ENCODE results near the gene UBASH3A. TPM values are rescaled to one million over a fixed set of nuclear protein-coding genes. Genes with fewer than 3 reads are reported as not detected.
"Not testable (repeated sequence)": the region's sequence is repeated elsewhere in the genome, so short reads cannot be mapped to it uniquely, and the experiment has no call there.

UBASH3A gene
- polyA plus RNA-seq, 3 donors = 0.14 to 0.56 TPM; not detected in 1

DNA sequence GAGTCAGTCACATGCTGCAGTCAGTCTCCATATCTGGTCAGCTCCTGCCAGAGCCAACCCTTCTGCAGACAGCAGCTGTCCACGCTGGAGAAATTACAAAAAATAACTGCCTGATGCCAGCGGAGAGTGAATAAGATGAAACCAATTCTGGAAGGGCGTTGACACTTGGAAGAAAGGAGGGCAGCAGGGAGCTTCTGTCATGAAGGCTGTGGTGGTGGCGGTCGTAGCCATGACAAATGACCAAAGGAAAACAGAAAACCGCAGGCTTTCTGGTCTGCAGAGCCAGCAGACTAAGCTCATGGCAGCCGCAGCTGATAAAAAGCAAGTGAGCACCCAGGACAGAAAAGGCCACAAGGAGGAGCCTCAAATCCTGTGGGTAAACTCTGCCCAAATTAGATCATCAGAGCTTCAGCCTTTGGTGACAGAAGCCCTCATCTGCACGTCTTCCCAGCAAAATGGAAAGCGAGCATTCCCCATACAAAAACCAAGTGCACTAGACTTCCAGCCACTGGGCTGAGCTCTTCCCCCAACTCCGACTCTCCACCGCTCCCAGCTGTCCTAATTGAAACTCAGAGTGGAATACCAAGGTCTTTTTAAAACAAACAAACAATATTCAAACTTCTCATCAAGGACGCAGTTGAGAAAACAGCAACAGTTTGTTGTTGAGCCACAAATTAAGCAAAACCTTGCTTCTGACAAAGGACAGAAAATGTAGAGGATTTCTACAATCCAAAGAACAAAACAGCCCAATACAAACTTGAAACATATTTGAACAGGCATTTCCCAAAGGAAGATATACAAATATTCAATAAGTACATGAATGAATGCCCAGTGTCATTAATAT lies 63.7 kb downstream of the UBASH3A start:
- H3K27ac ChIP-seq (ENCODE audit: low read depth, low read length) = no peak overlapping the region
- WGBS, 3 donors = 37 to 52% (median 50%) methylated on average over 12 of the region's 12 CpGs

DNA sequence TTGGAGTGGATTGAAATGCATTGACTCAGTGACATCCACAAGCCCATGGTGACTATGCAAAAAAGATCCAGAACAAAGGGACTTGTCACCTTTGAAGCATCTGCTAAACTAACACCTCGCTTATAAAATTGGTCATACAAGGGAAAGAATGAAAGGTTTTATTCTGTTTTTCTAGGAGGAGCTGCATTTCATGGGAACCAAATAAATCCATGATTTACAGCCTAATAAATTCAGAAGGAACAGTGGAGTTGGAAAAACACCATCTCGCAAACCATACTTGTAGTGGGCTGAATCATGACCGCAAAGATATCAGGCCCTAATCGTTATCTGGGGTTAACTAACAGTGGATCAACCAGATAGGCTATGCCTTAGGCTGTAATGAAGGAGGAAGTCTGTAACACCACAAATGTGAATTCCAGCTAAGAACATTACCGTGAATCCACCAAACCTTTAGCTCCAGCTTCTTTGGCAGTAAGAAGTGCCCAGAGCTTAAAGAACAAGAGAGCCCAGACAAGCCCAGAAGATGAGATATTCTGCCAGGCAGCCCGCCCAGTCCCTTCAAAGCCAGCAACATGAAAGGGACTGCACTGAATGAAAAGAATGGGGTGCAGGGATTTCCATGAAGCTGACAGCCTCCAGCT lies 64.9 kb downstream of the UBASH3A start:
- H3K27ac ChIP-seq (ENCODE audit: low read depth, low read length) = no peak overlapping the region
- 61 to 83% (median 64%) methylated on average over 6 of the region's 6 CpGs for WGBS, 3 donors

DNA sequence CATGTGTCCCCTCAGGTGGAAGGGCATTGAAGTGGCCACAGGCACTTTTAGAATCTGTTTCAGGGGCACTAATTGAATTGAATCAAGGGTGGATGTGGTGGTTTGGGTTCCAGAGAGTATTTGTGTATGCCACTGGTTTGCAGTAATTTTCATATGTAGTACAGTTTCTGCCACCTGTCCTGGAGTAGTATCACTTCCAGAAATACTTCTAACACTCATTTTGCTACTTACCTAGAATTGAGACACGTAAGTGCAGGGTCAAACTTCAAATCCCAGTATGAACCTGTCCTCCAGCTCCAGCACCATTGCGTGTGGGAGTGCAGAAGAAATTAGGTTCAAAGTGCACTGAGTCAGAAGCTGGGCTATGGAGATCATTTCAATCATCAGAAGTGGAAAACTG lies 65.6 kb downstream of the UBASH3A start:
- 89 to 91% (median 89%) methylated on average over 2 of the region's 2 CpGs for WGBS, 3 donors
- no peak overlapping the region for H3K27ac ChIP-seq (ENCODE audit: low read depth, low read length)

DNA sequence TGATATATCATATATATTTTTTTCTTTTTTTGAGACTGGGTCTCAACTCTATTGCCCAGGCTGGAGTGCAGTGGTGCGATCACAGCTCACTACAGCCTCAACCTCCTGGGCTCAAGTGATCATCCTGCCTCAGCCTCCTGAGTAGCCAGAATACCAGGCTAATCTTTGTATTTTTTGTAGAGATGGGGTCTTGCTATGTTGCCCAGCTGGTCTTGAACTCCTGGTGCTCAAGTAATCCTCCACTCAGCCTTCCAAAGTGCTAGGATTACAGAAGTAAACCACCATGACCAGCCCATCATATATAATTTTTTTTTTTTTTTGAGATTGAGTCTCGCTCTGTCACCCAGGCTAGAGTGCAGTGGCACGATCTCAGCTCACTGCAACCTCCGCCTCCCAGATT lies 66.0 kb downstream of the UBASH3A start:
- H3K27ac ChIP-seq (ENCODE audit: low read depth, low read length) = not testable (repeated sequence)
- 95 to 97% (median 95%) methylated on average over 4 of the region's 4 CpGs for WGBS, 3 donors

DNA sequence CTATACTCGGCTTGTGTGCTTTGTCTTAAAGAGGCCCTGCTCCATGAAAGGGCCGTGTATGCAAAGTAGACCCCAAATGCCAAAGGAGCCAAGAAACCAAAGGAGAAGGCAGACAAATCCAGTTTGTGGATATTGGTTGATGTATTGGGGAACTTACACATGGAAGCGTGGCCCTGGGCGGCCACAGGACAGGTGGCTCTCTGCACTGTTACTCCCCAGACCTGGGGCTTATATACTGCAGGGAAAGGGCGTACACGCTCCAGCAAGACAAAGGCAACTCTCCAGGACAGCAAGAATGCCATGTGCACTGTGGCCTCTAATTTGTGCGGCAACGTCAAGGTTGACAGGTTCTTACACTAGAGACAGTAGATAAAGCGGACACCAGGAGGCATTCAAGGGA lies 67.5 kb downstream of the UBASH3A start:
- 89 to 93% (median 93%) methylated on average over 9 of the region's 9 CpGs for WGBS, 3 donors
- H3K27ac ChIP-seq (ENCODE audit: low read depth, low read length) = no peak overlapping the region

DNA sequence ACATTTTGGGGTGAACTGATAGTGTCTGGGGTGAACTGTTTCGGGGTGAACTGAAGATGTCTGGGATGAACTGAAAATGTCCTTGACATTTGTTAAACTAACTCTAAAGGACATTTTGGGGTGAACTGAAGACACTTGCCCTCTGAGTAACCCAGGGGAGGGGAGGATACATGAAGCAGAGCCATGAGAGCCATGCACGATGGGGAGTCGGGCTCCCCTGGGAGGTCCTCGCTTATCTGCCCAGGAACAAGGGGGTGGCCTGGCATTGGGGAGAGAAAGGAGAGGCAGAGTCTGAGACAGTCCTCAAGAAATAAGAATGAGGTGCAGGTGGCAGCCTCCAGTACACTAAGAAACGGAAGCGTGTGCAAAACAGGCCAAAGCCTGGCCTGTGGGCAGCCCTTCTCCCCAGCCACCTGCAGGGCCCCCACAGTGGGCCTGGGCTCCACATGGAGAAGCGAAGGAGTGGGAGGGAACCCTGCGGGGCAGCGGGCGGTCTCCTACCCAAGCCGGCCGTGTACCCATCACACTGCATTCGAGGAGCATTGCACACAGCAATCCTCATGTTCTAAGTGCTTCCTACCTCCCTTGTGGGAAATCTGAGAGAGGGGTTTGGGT lies 68.1 kb downstream of the UBASH3A start:
- no peak overlapping the region for H3K27ac ChIP-seq (ENCODE audit: low read depth, low read length)
- 89 to 94% (median 90%) methylated on average over 13 of the region's 13 CpGs for WGBS, 3 donors

DNA sequence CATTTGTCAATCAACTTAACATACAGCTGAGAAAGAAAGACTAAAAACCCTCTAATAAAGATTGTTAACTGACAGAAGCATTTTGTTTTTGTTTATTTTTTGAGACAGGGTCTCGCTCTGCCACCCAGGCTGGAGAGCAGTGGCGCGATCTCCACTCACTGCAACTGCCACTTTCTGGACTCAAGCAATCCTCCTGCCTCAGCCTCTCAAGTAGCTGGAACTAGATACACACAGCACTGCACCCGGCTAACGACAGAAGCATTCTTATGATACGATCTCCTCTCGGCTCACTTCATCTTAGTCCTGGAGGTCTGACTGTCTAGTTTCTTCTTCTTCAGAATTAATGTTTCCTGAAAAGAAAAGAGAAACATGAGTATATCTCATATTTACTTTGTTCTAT lies 68.8 kb downstream of the UBASH3A start:
- no peak overlapping the region for H3K27ac ChIP-seq (ENCODE audit: low read depth, low read length)
- 67 to 97% (median 72%) methylated on average over 7 of the region's 7 CpGs for WGBS, 3 donors

DNA sequence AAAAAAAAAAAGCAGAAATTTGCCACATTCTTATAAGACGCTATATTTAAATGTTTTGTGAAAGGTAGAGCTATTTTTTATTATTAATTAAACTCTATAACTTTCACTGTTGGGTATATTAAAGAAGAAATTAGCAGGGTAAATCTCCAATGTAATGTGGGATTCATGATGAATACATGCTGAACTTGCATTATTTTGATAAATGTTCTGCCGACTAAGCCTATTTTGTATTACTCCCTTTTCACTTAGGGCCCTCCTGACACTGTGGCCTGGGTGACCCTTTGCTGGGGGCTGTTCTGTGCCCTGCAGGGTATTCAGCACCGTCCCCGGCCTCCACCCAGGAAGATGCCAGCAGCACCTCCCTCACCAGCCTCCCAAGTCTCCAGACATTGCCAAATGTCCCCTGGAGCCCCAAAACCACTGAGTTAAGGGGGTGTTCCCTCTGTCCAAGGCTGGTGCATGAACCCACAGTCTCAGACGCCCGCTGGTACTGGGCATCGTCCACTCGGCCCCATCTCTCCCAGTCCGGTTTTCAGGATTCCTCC lies 69.9 kb downstream of the UBASH3A start:
- H3K27ac ChIP-seq (ENCODE audit: low read depth, low read length) = no peak overlapping the region
- WGBS, 3 donors = 86 to 91% (median 88%) methylated on average over 9 of the region's 9 CpGs

DNA sequence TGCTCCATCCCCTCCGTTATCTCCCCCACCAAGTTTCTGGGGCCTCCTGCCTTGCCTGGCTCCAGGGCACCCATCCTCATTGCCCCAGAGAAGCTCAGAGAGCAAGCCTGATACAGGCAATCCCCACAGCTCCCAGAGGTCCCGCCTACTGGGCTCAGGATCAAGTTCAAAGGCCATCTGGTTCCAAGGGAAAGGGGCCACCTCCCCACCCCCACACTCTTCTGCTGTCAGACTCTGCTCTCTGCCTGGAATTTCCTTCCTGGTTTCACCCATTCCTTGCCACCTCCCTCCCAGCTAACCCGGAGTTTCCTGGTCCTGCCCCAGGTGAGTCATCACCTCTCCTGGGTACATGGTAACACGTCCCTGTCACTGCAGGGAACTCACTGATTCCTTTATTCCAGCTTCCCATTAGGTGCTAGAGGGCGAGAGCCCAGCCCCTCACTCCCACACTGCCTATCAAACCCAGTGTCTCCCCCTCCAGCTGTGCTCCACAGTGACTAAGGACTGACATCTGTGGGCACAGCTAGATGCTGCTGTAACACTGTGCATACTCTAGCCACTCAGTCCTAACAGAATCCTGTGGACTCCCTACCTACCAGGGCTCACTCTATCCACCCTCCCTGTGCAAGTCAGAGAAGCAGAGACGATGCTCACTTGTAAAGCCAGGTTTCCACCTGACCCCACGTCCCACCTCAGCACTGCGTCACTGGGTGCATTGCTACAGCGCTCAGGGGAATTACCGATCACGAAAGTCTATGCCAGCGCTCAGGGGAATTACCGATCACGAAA lies 70.5 kb downstream of the UBASH3A start:
- no peak overlapping the region for H3K27ac ChIP-seq (ENCODE audit: low read depth, low read length)

DNA sequence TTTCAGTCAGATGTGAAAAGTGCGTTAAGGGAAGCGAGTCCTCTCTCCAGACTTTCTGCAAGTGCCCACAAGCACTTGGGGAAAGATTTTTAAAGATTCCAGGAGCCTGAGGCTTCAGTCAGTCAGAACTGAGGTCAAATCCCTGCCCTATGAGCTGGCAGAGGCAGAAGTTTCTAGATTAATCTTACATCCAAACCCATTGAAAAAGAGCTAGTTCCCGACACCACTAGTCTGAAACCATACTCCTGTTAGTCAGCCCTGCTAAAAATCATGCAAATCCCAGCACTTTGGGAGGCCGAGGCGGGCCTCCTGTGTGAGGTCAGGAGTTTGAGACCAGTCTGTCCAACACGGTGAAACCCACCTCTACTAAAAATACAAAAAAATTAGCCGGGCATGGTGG lies 71.3 kb downstream of the UBASH3A start:
- WGBS, 3 donors = 88 to 92% (median 90%) methylated on average over 7 of the region's 7 CpGs
- no peak overlapping the region for H3K27ac ChIP-seq (ENCODE audit: low read depth, low read length)

More for the DNA sequence above, 70.5 kb downstream of the UBASH3A start:
- WGBS, 3 donors = 69 to 76% (median 73%) methylated on average over 14 of the region's 14 CpGs

DNA sequence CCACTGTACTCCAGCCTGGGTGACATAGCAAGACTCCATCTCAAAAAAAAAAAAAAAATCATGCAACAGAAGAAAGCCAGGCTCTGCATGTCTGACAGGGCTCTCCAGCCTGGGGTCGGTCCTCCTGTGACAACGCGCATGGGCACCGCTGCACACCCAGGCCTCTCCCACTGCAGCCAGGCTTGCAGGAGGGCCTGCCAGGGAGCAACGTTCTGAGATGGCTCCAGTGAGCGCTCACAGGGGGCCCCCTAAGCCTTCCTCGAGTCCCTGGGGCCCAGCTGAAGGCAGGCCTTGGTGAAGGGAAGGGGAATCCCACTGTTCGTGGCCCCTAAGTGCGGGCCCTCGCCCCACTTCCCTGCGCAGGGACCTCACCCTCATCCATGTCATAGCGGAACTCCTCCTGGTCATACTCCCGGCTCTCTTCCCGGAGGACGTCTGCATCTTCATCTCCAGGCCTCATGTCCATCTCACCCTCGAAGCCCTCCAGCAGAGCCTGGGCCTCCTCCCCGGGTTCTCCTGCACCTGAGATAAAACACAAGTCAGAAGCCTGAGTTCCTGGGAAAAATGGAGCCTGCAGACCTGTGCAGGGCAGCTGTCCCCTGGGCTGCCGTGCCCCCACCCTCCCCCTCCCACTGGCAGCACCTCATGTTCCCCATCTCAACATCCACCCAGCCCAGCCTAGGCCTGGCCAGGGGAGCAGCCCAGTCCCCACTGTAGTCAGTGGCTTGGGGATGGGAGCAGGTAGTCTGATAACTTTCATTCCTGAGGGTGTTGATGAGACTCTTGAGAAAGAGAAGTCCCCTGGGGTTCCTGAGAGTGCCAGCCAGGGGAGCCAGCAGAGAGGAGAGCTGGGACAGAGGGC lies 72.1 kb downstream of the UBASH3A start:
- no peak overlapping the region for H3K27ac ChIP-seq (ENCODE audit: low read depth, low read length)
- WGBS, 3 donors = 87 to 92% (median 91%) methylated on average over 18 of the region's 18 CpGs

DNA sequence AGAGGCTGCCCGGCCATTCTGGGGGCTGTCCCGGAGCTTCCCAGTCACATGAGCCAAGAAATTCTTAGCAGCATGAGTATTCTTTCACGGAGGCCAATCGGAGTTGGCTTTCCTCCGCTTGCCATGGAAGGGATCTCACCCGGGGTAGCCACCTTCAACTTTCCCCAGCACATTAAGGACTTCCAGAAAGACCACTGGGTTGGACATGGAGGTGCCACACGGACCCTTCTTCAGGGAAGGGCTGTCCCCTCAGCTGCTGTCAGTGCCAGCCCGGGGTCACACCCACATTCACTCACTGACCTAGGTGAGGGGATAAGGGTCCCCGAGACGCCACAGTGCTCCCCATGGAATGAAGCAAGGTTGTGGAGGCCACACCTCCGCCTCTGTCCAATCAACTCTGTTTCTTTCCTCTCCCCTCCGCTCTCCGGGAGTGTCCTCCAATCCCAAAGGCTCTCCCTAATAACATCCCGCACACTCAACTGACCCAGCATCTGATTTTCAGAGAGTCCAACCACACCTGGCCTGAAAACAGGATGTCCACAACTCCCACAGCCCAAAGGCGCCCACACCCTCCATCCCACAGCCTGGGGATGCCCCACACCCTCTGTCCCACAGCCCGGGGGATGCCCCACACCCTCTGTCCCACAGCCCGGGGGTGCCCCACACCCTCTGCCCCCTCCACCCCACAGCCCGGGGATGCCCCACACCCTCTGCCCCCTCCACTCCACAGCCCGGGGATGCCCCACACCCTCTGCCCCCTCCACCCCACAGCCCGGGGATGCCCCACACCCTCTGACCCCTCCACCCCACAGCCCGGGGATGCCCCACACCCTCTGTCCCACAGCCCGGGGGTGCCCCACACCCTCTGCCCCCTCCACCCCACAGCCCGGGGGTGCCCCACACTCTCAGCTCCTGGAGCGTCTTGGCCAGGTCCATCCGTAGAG lies 73.0 kb downstream of the UBASH3A start:
- no peak overlapping the region for H3K27ac ChIP-seq (ENCODE audit: low read depth, low read length)
- WGBS, 3 donors = 89 to 91% (median 90%) methylated on average over 25 of the region's 25 CpGs

DNA sequence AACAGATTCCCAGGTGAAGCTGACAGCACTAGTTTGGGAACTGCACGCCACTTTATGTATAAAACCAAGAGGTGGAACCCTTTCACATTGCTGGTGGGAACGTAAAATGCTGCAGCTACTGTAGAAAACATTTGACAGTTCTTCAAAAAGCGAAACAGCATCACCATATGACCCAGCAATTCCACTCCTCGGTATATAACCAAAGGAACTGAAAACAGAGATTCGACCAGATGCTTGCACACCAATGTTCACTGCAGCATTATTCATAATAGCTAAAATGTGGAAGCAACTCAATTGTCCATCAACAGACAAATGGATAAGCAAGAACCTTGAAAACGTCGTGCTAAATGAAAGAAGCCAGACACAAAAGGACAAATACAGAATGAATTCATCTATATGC lies 74.8 kb downstream of the UBASH3A start:
- WGBS, 3 donors = 55 to 74% (median 70%) methylated on average over 7 of the region's 7 CpGs
- no peak overlapping the region for H3K27ac ChIP-seq (ENCODE audit: low read depth, low read length)

DNA sequence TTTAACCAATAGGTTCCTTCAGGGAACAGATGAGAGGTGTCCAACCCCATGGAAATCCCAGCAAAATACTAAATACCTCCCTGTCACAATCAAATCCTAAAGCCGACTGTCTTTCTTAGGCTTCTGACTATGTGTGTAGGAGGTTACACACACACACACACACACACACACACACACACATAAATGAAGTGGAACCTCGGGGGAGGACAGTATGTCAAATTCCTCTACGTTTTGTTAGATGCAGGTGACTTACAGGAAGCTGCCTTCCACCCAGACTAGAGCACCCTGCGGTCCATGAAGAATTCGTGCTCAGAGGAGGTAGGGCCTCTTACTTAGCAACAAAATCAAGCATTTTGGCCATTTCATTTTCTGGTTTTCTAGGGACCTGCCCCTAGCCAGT lies 75.9 kb downstream of the UBASH3A start:
- WGBS, 3 donors = 69 to 79% (median 76%) methylated on average over 5 of the region's 5 CpGs
- H3K27ac ChIP-seq (ENCODE audit: low read depth, low read length) = no peak overlapping the region

DNA sequence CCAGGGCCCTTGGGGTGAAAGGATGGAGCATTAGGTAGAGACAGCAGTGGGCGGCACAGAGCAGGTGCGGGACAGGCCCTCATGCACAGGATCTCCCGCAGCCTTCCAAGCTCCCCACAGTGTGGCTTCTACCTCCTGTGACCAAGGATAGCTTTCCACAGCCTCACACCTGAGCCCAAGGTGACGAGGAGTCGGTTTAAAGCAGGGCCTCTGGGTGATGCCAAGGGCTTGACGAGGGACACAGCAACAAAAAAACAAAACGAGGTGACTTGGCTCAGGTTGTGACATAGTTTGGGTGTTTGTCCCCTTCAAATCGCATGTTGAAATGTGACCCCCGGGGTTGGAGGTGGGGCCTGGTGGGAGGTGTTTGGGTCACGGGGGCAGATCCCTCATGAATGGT lies 77.0 kb downstream of the UBASH3A start:
- 92 to 94% (median 92%) methylated on average over 10 of the region's 10 CpGs for WGBS, 3 donors

DNA sequence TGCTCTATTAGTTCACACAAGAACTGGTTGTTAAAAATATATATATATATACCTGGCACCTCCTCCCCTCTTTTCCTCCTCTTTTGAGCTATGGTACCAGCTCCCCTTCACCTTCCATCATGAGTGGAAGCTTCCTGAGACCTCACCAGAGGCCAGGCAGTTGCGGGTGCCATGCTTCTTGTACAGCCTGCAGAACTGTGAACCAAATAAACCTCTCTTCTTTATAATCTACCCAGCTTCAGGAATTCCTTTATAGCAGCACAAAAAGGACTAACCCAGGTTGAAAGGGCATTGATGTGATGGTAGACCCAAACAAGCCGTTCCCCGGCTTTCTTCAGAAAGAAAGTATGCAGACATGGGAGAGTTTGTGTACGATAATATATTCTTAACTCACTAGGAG lies 77.5 kb downstream of the UBASH3A start:
- no peak overlapping the region for H3K27ac ChIP-seq (ENCODE audit: low read depth, low read length)
- WGBS, 3 donors = 89 to 92% (median 90%) methylated on average over 4 of the region's 4 CpGs

More for the DNA sequence above, 77.0 kb downstream of the UBASH3A start:
- no peak overlapping the region for H3K27ac ChIP-seq (ENCODE audit: low read depth, low read length)

DNA sequence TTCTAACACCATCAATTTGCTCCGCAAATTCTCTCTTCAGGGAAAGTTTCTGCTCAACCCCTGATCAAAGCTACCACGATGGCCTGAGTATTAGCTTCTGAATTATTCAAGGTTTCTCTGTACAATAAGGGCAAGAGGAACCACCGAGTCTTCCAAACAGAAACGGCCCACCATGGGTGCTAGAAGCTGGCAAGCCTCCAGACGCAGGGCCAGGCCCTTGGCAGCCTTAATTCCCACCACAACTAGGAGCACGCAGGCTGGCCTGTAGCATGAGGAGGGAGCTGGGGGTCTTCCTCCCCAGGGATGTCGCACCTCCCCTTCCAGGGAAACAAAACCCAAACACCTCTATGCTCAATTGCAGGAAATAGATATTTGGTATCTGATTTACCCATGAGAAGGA lies 81.3 kb downstream of the UBASH3A start:
- no peak overlapping the region for H3K27ac ChIP-seq (ENCODE audit: low read depth, low read length)
- 77 to 87% (median 79%) methylated on average over 7 of the region's 7 CpGs for WGBS, 3 donors

All from adipose tissue (tissue), 3 donors.